ENCODE results near the gene GTPBP4. TPM values are rescaled to one million over a fixed set of nuclear protein-coding genes. Genes with fewer than 3 reads are reported as not detected.

The GTPBP4 gene
- total RNA-seq, 1 donor from 2014 or later: 106 TPM

DNA sequence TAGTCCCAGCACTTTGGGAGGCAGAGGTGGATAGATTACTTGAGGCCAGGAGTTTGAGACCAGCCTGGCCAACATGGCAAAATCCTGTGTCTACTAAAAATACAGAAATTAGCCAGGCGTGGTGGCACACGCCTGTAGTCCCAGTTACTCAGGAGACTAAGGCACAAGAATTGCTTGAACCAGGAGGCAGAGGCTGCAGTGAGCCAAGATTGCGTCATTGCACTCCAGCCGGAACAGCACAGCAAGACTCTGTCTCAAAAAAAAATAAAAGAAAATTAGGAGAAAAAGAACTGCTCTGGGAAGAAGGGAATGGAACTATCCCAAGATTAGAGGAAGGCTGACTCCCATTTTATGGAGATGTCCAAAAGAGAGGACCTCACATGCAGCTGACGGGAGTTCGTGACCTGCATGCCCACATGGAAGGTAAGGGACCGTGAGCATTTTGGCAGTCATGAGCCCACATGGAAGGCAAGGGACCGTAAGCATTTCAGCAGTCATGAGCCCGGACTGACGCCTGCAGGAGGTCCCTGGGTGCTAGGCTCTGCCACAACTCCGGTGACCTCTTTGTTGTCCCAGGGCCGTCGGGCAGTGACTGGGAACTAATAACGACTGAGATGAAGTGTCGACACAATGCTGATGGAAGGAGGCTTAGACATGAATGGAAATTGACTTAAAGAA, 18.6 kb upstream of the GTPBP4 start:
- no peak overlapping the region for H3K27ac Mint-ChIP-seq (ENCODE audit: unreplicated experiment)

GRCh38 chr10:970311-971149, 17.7 kb upstream of the GTPBP4 start:
- no peaks in the 10 kb centered on the region for H3K79me2 ChIP-seq (ENCODE audit: insufficient read depth, low read length)
- H3K36me3 Mint-ChIP-seq (ENCODE audit: low read depth, unreplicated experiment): peaks cover 11% of the 10 kb centered on the region
- no peak overlapping the region for H3K4me3 ChIP-seq (ENCODE audit: insufficient read depth, low read depth, low read length)
- no peak overlapping the region for H3K27ac Mint-ChIP-seq (ENCODE audit: unreplicated experiment)
- H3K9me3 ChIP-seq (ENCODE audit: insufficient read depth, low read depth, low read length): no peaks in the 10 kb centered on the region
- no peak overlapping the region for H3K9ac ChIP-seq (ENCODE audit: low read length)
- no peaks in the 10 kb centered on the region for H3K4me1 ChIP-seq (ENCODE audit: insufficient read depth, low read length)
- H3K4me2 ChIP-seq (ENCODE audit: low read length): no peak overlapping the region
- H3K4me1 Mint-ChIP-seq (ENCODE audit: low read depth, unreplicated experiment): peaks cover 14% of the 10 kb centered on the region
- no peak for FAIRE-seq
- H3K36me3 ChIP-seq (ENCODE audit: insufficient read depth, low read length): no peaks in the 10 kb centered on the region
- H3K4me3 Mint-ChIP-seq (ENCODE audit: unreplicated experiment): no peak overlapping the region
- no peak for TF ChIP-seq EZH2 (IDR thresholded peaks at IDR 0.05; ENCODE audit: insufficient read depth, low read length)
- TF ChIP-seq CTCF (IDR thresholded peaks at IDR 0.05; ENCODE audit: insufficient read depth, low read depth, low read length): no peak
- no peak for DNase-seq (ENCODE audit: low read depth)
- H4K20me1 ChIP-seq (ENCODE audit: insufficient read depth, low read length): no peaks in the 10 kb centered on the region
- H2AFZ ChIP-seq (ENCODE audit: low read depth, low read length): peak overlapping the region; percentile 5
- no peaks in the 10 kb centered on the region for H3K27me3 ChIP-seq (ENCODE audit: insufficient read depth, low read length)
- peaks cover 10% of the 10 kb centered on the region for H3K9me3 Mint-ChIP-seq (ENCODE audit: unreplicated experiment)
- peaks cover 13% of the 10 kb centered on the region for H3K27me3 Mint-ChIP-seq (ENCODE audit: low read depth, unreplicated experiment)
- no peak overlapping the region for H3K27ac ChIP-seq (ENCODE audit: low read depth, low read length)

More for the DNA sequence above, 18.6 kb upstream of the GTPBP4 start:
- peaks cover 17% of the 10 kb centered on the region for H3K27me3 Mint-ChIP-seq (ENCODE audit: low read depth, unreplicated experiment)
- no peaks in the 10 kb centered on the region for H3K36me3 ChIP-seq (ENCODE audit: insufficient read depth, low read length)
- H3K36me3 Mint-ChIP-seq (ENCODE audit: low read depth, unreplicated experiment): peaks cover 7% of the 10 kb centered on the region
- peaks cover 14% of the 10 kb centered on the region for H3K4me1 Mint-ChIP-seq (ENCODE audit: low read depth, unreplicated experiment)
- no peaks in the 10 kb centered on the region for H3K4me1 ChIP-seq (ENCODE audit: insufficient read depth, low read length)
- no peaks in the 10 kb centered on the region for H4K20me1 ChIP-seq (ENCODE audit: insufficient read depth, low read length)
- H3K9me3 ChIP-seq (ENCODE audit: insufficient read depth, low read depth, low read length): no peaks in the 10 kb centered on the region
- no peaks in the 10 kb centered on the region for H3K27me3 ChIP-seq (ENCODE audit: insufficient read depth, low read length)
- no peak overlapping the region for H3K27ac ChIP-seq (ENCODE audit: low read depth, low read length)
- peaks cover 10% of the 10 kb centered on the region for H3K9me3 Mint-ChIP-seq (ENCODE audit: unreplicated experiment)
- DNase-seq (ENCODE audit: low read depth): no peak
- H3K9ac ChIP-seq (ENCODE audit: low read length): no peak overlapping the region
- TF ChIP-seq CTCF (IDR thresholded peaks at IDR 0.05; ENCODE audit: insufficient read depth, low read depth, low read length): no peak
- TF ChIP-seq EZH2 (IDR thresholded peaks at IDR 0.05; ENCODE audit: insufficient read depth, low read length): no peak
- no peak for FAIRE-seq
- H3K4me3 Mint-ChIP-seq (ENCODE audit: unreplicated experiment): no peak overlapping the region
- H3K4me3 ChIP-seq (ENCODE audit: insufficient read depth, low read depth, low read length): no peak overlapping the region
- H3K79me2 ChIP-seq (ENCODE audit: insufficient read depth, low read length): no peaks in the 10 kb centered on the region
- no peak overlapping the region for H2AFZ ChIP-seq (ENCODE audit: low read depth, low read length)
- H3K4me2 ChIP-seq (ENCODE audit: low read length): no peak overlapping the region
